Activated CD4-positive, alpha-beta T cell treated with anti-CD3 and anti-CD28 coated beads, Interleukin-2, Interleukin-4, amounts not matched to agents 100 ng/mL and 50 ng/mL, durations not matched to agents 16 hours and 8 hours (primary cell): ENCODE measurements around the gene DNAH14.
"Not testable (repeated sequence)": the region's sequence is repeated elsewhere in the genome, so short reads cannot be mapped to it uniquely, and the experiment has no call there.

ENCODE experiments used
- DNase-seq: peaks from one replicate; pipeline ENCODE4 v3.0.0-alpha.2; 2020; ENCODE audit warnings: low spot score

Gene DNAH14

GRCh38 chr1:224921354-224921753 is 8.1 kb upstream of the DNAH14 start:
- no peak for DNase-seq

- DNase-seq: peak; percentile 8
These were observed 6.9 kb upstream of the DNAH14 start for GRCh38 chr1:224922404-224923164.

DNA sequence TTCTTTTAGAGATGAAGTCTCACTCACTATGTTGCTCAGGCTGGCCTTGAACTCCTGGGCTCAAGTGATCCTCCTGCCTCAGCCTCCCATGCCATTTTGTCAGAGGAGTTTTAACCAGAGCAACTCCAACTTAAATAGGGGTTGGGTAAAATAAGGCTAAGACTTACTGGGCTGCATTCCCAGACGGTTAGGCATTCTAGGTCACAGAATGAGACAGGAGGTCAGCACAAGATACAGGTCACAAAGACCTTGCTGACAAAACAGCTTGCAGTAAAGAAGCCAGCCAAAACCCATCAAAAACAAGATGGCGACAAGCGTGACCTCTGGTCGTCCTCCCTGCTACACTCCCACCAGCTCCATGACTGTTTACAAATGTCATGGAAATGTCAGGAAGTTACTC is 5.7 kb upstream of the DNAH14 start:
- no peak for DNase-seq

DNA sequence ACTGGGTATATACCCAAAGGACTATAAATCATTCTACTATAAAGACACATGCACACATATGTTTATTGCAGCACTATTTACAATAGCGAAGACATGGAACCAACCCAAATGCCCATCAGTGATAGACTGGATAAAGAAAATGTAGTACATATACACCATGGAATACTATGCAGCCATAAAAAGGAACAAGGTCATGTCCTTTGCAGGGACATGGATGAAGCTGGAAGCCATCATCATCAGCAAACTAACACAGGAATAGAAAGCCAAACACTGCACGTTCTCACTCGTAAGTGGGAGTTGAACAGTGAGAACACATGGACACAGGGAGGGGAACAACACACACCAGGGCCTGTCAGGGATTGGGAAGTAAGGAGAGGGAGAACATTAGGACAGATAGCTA is 1.8 kb upstream of the DNAH14 start:
- not testable (repeated sequence) for DNase-seq

GRCh38 chr1:224928906-224929305 is 569 bp upstream of the DNAH14 start:
- DNase-seq: no peak

- DNase-seq: no peak
These were observed 2.1 kb downstream of the DNAH14 start for GRCh38 chr1:224931605-224932004.

- DNase-seq: no peak
These were observed 3.3 kb downstream of the DNAH14 start for GRCh38 chr1:224932607-224933249.

DNA sequence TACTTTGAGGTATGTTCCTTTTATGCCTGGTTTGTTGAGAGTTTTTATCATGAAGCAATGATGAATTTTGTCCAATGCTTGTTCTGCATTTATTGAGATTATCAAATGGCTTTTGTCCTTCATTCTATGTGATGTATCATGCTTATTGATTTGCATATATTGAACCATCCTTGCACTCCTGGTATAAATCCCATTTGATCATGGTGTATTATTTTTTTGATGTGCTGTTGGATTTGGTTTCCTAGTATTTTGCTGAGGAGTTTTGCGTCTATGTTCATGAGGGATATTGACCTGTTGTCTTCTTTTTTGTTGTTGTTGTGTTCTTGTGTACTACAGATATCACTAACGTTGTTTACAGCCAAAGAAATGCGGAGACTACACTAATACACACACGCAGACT is 4.1 kb downstream of the DNAH14 start:
- no peak for DNase-seq

- no peak for DNase-seq
These were observed 9.2 kb downstream of the DNAH14 start for GRCh38 chr1:224938652-224939051.

- DNase-seq: no peak
These were observed 10.5 kb downstream of the DNAH14 start for GRCh38 chr1:224939844-224940425.

DNA sequence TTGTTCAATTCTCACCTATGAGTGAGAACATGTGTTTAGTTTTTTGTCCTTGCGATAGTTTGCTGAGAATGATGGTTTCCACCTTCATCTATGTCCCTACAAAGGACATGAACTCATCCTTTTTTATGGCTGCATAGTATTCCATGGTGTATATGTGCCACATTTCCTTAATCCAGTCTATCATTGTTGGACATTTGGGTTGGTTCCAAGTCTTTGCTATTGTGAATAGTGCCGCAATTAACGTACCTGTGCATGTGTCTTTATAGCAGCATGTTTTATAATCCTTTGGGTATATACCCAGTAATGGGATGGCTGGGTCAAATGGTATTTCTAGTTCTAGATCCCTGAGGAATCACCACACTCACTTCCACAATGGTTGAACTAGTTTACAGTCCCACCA is 11.3 kb downstream of the DNAH14 start:
- DNase-seq: not testable (repeated sequence)

DNA sequence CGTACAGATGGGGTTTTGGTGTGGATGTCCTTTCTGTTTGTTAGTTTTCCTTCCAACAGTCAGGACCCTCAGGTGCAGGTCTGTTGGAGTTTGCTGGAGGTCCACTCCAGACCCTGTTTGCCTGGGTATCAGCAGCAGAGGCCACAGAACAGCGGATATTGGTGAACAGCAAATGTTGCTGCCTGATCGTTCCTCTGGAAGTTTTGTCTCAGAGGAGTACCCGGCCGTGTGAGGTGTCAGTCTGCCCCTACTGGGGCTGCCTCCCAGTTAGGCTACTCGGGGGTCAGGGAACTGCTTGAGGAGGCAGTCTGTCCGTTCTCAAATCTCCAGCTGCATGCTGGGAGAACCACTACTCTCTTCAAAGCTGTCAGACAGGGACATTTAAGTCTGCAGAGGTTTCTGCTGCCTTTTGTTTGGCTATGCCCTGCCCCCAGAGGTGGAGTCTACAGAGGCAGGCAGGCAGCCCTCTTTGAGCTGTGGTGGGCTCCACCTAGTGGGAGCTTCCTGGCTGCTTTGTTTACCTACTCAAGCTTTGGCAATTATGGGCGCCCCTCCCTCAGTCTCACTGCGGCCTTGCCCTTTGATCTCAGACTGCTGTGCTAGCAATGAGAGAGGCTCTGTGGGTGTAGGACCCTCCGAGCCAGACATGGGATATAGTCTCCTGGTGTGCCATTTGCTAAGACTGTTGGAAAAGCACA is 16.3 kb downstream of the DNAH14 start:
- not testable (repeated sequence) for DNase-seq

DNA sequence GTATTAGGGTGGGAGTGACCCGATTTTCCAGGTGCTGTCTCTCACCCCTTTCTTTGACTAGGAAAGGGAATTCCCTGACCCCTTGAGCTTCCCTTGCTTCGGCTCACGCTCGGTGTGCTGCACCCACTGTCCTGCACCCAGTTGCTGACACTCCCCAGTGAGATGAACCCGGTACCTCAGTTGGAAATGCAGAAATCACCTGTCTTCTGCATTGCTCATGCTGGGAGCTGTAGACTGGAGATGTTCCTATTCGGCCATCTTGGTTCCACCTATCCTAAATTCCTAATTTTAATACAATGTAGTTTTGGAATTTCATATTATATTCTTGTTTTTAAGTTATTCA is 16.8 kb downstream of the DNAH14 start:
- not testable (repeated sequence) for DNase-seq

DNA sequence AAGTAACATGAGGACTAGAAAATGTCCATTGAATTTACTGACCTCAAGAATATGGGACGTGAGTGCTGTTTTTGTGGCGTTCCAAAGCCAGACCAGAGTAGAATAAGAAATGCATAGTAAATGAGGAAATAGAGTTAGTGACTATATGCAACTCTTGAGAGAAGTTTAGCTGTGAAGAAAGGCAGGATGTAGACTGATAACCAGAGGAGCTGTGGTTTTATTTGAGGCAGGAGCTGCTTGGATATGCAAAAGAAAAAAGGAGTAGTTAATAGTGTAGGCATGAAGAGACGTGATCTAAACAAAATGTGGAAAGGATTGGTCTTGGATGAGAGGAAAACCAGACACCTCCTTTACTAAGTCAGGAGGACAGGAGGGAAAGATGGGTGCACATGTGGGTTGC is 28.2 kb downstream of the DNAH14 start:
- no peak for DNase-seq

GRCh38 chr1:224958490-224958889 is 29.0 kb downstream of the DNAH14 start:
- no peak for DNase-seq

- DNase-seq: no peak
These were observed 29.6 kb downstream of the DNAH14 start for GRCh38 chr1:224959115-224959514.

DNA sequence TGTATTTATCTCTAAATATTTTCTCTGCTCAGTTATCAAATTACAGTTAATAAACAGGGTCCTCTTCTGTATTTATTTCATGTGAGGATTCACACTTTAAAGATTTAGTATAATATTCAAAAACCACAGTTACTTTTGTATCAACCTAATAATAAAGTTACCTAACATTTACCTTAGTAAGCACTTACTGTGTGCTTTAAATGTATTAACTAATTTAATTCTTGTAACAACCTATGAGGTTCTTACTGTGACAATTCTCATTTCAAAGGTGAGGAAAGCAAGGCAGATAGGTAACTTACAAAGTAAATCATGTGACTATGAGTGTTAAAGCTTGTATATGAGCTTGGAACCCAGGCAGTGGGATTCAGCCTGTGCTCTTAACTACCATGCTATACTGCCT is 30.2 kb downstream of the DNAH14 start:
- DNase-seq: no peak

DNA sequence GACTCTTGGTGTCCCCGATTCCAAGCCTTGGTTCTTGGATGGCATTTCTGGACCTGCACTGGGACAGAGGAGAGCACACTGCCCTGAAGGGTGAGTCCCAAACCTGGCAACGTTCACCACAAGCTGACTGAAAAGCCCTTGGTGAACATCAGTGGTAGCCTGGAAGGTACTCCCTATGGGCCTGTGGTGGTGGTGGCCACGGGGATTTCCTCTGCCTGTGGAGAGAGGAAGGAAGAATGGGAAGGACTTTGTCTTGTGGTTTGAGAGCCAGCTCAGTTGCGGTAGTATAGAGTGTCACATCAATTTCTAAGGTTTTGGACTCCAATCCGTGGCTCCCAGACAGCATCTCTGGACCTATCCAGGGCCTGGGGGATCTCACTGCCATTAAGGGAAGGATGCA is 50.7 kb downstream of the DNAH14 start:
- DNase-seq: no peak

DNA sequence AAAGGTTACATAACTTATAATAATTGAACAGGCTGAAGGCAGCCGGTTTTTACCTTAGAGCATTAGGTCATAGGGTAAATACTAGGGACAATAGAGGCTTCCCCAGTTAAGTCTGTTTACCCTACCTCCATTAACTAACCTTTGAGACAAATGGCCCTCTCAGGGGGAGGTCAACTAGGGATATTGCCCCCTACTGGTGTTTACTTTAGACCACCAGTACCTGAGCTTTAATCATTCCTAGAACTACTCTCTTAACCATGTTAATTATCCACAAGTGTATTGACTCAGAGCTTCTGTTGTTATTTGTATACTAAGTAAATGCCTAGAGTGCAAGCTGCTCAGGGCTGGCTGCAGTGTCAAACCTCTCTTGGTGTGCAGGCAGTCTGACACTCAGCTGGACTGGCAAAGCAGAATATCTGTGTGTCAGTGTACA is 52.5 kb downstream of the DNAH14 start:
- not testable (repeated sequence) for DNase-seq

DNA sequence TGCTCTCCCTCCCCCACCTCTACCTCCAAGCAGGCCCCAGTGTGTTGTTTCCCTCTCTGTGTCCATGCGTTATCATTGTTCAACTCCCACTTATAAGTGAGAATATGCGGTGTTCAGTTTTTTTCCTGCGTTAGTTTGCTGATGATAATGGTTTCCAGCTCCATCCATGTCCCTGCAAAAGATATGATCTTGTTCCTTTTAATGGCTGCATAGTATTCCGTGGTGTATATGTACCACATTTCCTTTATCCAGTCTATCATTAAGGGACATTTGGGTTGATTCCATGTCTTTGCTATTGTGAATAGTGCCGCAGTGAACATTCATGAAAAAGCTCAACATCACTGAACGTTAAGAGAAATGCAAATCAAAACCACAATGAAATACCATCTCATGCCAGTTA is 58.6 kb downstream of the DNAH14 start:
- DNase-seq: no peak

- no peak for DNase-seq
These were observed 60.1 kb downstream of the DNAH14 start for GRCh38 chr1:224989615-224990014.

DNA sequence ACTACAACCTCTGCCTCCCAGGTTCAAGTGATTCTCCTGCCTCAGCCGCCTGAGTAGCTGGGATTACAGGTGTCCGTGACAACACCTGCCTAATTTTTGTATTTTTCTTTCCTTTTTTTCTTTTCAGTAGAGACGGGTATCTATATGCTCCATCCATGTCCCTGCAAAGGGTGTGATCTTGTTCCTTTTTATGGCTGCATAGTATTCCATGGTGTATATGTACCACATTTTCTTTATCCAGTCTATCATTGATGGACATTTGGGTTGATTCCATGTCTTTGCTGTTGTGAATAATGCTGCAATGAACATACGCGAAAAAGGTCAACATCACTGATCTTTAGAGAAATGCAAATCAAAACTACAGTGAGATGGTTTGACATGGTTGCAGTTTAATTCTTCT is 62.1 kb downstream of the DNAH14 start:
- not testable (repeated sequence) for DNase-seq

DNA sequence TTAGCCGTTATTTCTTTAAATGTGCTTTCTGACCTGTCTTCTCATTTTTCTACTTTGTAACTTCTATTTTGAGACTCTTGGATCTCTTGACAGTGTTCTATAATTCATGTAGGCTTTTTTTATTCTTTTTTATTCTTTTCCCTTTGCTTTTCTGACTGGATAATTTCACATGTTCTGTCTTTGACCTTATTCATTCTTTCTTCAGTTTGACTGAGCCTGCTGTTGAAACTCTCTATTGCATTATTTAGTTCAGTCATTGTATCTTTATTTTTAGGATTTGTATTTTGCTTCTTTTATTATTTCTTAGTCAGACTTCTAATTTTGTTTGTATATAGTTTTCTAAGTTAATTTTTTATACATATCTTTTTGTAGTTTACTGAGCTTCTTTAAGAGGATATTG is 66.1 kb downstream of the DNAH14 start:
- DNase-seq: no peak
